Measurements from ENCODE around the gene PIGK.

GRCh38 chr1:77100875-77101274, 118.4 kb downstream of the PIGK start:
- TF ChIP-seq ATF3 (IDR thresholded peaks at IDR 0.05) (no peak), EZH2 (IDR thresholded peaks at IDR 0.05) (no peak), CTCF (IDR thresholded peaks at IDR 0.05 in 2 of 3, conservative IDR thresholded peaks at IDR 0.05 in 1 of 3; ENCODE audit: borderline replicate concordance in 1 of 3, insufficient read depth in 1 of 3, low read depth in 2 of 3, low read length in 2 of 3) (no peak), POLR2A (IDR thresholded peaks at IDR 0.05; ENCODE audit: borderline replicate concordance, extremely low read depth, insufficient read depth, insufficient read length) (no peak), MAX (IDR thresholded peaks at IDR 0.05) (no peak), ZBTB33 (IDR thresholded peaks at IDR 0.05; ENCODE audit: extremely low read depth, insufficient replicate concordance, low read length) (no peak), YY1 (IDR thresholded peaks at IDR 0.05; ENCODE audit: extremely low read depth, insufficient replicate concordance, low read depth, low read length) (no peak), CBX3 (IDR thresholded peaks at IDR 0.05; ENCODE audit: low read depth) (no peak), REST (IDR thresholded peaks at IDR 0.05; ENCODE audit: low read depth) (no peak), ZNF274 (IDR thresholded peaks at IDR 0.05; ENCODE audit: low read depth, low read length) (no peak), POLR2AphosphoS5 (IDR thresholded peaks at IDR 0.05; ENCODE audit: low read depth, low read length) (no peak)

Measured in HCT116 (cell line).